ENCODE measurements around the gene KLHL24. TPM values are rescaled to one million over a fixed set of nuclear protein-coding genes. Genes with fewer than 3 reads are reported as not detected.
"Not testable (repeated sequence)": the region's sequence is repeated elsewhere in the genome, so short reads cannot be mapped to it uniquely, and the experiment has no call there.

The KLHL24 gene
- total RNA-seq, 2 donors from 2014 or later, result 135 to 210 TPM

GRCh38 chr3:183619010-183619409 lies 16.4 kb upstream of the KLHL24 start:
- DNase-seq (ENCODE audit: low spot score), result no peak
- no peaks in the 10 kb centered on the region for H3K27me3 ChIP-seq
- H3K9me3 ChIP-seq, result no peaks in the 10 kb centered on the region
- H3K4me3 ChIP-seq, result no peak overlapping the region
- no peak for TF ChIP-seq CTCF (IDR thresholded peaks at IDR 0.05)
- no peak overlapping the region for H3K27ac ChIP-seq
- no peaks in the 10 kb centered on the region for H3K36me3 ChIP-seq
- H3K4me1 ChIP-seq, result peaks cover 0 to 2% of the 10 kb centered on the region in 2 donors

- TF ChIP-seq CTCF (IDR thresholded peaks at IDR 0.05), result no peak
Observed at GRCh38 chr3:183619624-183620251, 15.7 kb upstream of the KLHL24 start.

GRCh38 chr3:183620252-183620628 lies 15.2 kb upstream of the KLHL24 start:
- Histone ChIP-seq H3K27me3 (no peaks in the 10 kb centered on the region), H3K4me3 (no peak overlapping the region), H3K4me1 (peaks cover 0 to 14% of the 10 kb centered on the region in 2 donors), H3K27ac (no peak overlapping the region), H3K9me3 (no peaks in the 10 kb centered on the region), H3K36me3 (no peaks in the 10 kb centered on the region)
- DNase-seq (ENCODE audit: low spot score), result no peak
- TF ChIP-seq CTCF (IDR thresholded peaks at IDR 0.05), result no peak

More at GRCh38 chr3:183619624-183620251, 15.7 kb upstream of the KLHL24 start:
- Histone ChIP-seq H3K36me3 (no peaks in the 10 kb centered on the region), H3K4me3 (no peak overlapping the region), H3K27me3 (no peaks in the 10 kb centered on the region), H3K9me3 (no peaks in the 10 kb centered on the region), H3K4me1 (peaks cover 0 to 9% of the 10 kb centered on the region in 2 donors), H3K27ac (no peak overlapping the region)
- DNase-seq (ENCODE audit: low spot score), result no peak

- not testable (repeated sequence) for DNase-seq (ENCODE audit: low spot score); H3K27ac ChIP-seq; H3K4me3 ChIP-seq; H3K9me3 ChIP-seq; H3K27me3 ChIP-seq; H3K36me3 ChIP-seq
- peaks cover 0 to 28% of the 10 kb centered on the region in 2 donors for H3K4me1 ChIP-seq
Observed at GRCh38 chr3:183622473-183622872, 12.9 kb upstream of the KLHL24 start.

- Histone ChIP-seq H3K4me3 (no peak overlapping the region), H3K27ac (peak overlapping the region; percentile 58 to 86), H3K36me3 (no peaks in the 10 kb centered on the region), H3K4me1 (peaks cover 0 to 52% of the 10 kb centered on the region in 2 donors), H3K9me3 (no peaks in the 10 kb centered on the region), H3K27me3 (no peaks in the 10 kb centered on the region)
- peak; percentile 80 for DNase-seq (ENCODE audit: low spot score)
- TF ChIP-seq CTCF (IDR thresholded peaks at IDR 0.05), result no peak
Observed at GRCh38 chr3:183626877-183627594, 8.4 kb upstream of the KLHL24 start.

GRCh38 chr3:183629546-183630301 lies 5.7 kb upstream of the KLHL24 start:
- Histone ChIP-seq H3K4me1 (peaks cover 0 to 44% of the 10 kb centered on the region in 2 donors), H3K27me3 (no peaks in the 10 kb centered on the region), H3K9me3 (no peaks in the 10 kb centered on the region), H3K27ac (peak overlapping the region; percentile 46 to 86), H3K4me3 (no peak overlapping the region), H3K36me3 (no peaks in the 10 kb centered on the region)
- TF ChIP-seq CTCF (IDR thresholded peaks at IDR 0.05), result no peak
- DNase-seq (ENCODE audit: low spot score), result no peak
